ENCODE results near the gene ZNF438.

DNA sequence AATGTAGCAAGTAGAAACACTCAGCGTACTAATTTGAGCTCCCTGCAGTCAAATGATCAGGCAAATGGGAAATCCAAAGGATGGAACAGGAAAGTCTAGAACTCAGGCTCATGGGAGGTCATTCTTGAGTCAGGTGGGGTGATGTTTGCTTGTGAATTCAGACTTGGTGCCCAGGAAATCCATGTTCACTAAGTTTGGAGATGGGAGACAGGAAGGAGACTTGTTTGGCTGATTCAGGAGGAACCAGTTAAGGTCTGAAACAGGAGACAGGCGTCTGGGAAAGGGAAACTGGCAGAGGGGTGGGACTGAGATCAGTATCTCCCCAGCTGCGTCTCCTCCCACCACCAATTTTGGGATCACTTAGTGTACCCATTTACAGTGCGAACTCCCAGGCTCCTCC lies 38.4 kb upstream of the ZNF438 start:
- TF ChIP-seq, protein P1, sequence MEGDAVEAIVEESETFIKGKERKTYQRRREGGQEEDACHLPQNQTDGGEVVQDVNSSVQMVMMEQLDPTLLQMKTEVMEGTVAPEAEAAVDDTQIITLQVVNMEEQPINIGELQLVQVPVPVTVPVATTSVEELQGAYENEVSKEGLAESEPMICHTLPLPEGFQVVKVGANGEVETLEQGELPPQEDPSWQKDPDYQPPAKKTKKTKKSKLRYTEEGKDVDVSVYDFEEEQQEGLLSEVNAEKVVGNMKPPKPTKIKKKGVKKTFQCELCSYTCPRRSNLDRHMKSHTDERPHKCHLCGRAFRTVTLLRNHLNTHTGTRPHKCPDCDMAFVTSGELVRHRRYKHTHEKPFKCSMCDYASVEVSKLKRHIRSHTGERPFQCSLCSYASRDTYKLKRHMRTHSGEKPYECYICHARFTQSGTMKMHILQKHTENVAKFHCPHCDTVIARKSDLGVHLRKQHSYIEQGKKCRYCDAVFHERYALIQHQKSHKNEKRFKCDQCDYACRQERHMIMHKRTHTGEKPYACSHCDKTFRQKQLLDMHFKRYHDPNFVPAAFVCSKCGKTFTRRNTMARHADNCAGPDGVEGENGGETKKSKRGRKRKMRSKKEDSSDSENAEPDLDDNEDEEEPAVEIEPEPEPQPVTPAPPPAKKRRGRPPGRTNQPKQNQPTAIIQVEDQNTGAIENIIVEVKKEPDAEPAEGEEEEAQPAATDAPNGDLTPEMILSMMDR (IDR thresholded peaks at IDR 0.05): no peak
- no peak for TF ChIP-seq POLR2A (IDR thresholded peaks at IDR 0.05)

All from Peyer's patch (tissue), 4 donors.